CD4-positive, CD25-positive, alpha-beta regulatory T cell (primary cell): ENCODE measurements around the gene SHC1. TPM values are rescaled to one million over a fixed set of nuclear protein-coding genes. Genes with fewer than 3 reads are reported as not detected.

ENCODE experiments used
- ATAC-seq, 2 donors: fragments of 150-1000 bp; cut with Tn5 transposase; one replicate each; pipeline ENCODE4 v1.10.0; 2021; ENCODE audit warnings: low read depth in 2 of 2, moderate number of reproducible peaks in 2 of 2, moderate library complexity in 1 of 2
- DNase-seq, 3 donors: peaks; one replicate each; pipeline versions ENCODE4 v3.0.0 to v3.0.0-alpha.2; 2012 to 2022; ENCODE audit warnings: mixed read lengths in 1 of 3
- H3K27ac ChIP-seq: one replicate; pipeline ENCODE4 v1.7.0; 2013; ENCODE audit warnings: mild to moderate bottlenecking, low read length; ENCODE audit not compliant: insufficient read depth, poor library complexity, severe bottlenecking
- H3K27me3 ChIP-seq: one replicate; pipeline ENCODE4 v1.7.0; 2013; ENCODE audit warnings: low read length; ENCODE audit not compliant: control insufficient read depth, insufficient read depth
- H3K36me3 ChIP-seq: one replicate; pipeline ENCODE4 v1.7.0; 2013; ENCODE audit warnings: mild to moderate bottlenecking, low read length, moderate library complexity; ENCODE audit not compliant: control insufficient read depth, insufficient read depth
- H3K4me1 ChIP-seq: 2 replicates; pipeline ENCODE4 v1.7.0; 2013; ENCODE audit warnings: mild to moderate bottlenecking, low read length; ENCODE audit not compliant: insufficient read depth, control insufficient read depth, poor library complexity, severe bottlenecking
- H3K4me3 ChIP-seq: one replicate; pipeline ENCODE4 v1.7.0; 2013; ENCODE audit warnings: low read depth, mild to moderate bottlenecking, low read length, moderate library complexity
- H3K9me3 ChIP-seq, 2 experiments: 1 replicate in 1 of 2; 2 replicates in 1 of 2; pipeline ENCODE4 v1.7.0; 2013; ENCODE audit warnings: low read length in 2 of 2, mild to moderate bottlenecking in 1 of 2, moderate library complexity in 1 of 2; ENCODE audit not compliant: control insufficient read depth in 2 of 2
- H3K27ac Mint-ChIP-seq, 3 donors: one replicate each; pipeline ENCODE4 v1.8.0; 2020 to 2022; ENCODE audit warnings: mild to moderate bottlenecking in 3 of 3, mixed read lengths in 3 of 3, moderate library complexity in 2 of 3
- H3K27me3 Mint-ChIP-seq: one replicate; pipeline ENCODE4 v1.8.0; 2022; ENCODE audit warnings: mild to moderate bottlenecking, mixed read lengths
- H3K36me3 Mint-ChIP-seq: one replicate; pipeline ENCODE4 v1.8.0; 2020; ENCODE audit warnings: mixed read lengths
- H3K4me1 Mint-ChIP-seq, 4 donors: one replicate each; pipeline ENCODE4 v1.8.0; 2020 to 2022; ENCODE audit warnings: mixed read lengths in 4 of 4, mild to moderate bottlenecking in 1 of 4
- H3K4me3 Mint-ChIP-seq, 4 donors: one replicate each; pipeline ENCODE4 v1.8.0; 2020 to 2022; ENCODE audit warnings: mild to moderate bottlenecking in 4 of 4, mixed read lengths in 4 of 4, moderate library complexity in 3 of 4
- H3K9me3 Mint-ChIP-seq, 7 donors: one replicate each; pipeline ENCODE4 v1.8.0; 2020 to 2022; ENCODE audit warnings: mixed read lengths in 7 of 7, mild to moderate bottlenecking in 3 of 7, moderate library complexity in 2 of 7
- polyA plus RNA-seq, 4 donors: library from polyadenylated mRNA; unstranded; fragments of 300-500 nt; fragmentation: Illumina TruSeq; gene quantifications; one replicate each; pipeline ENCODE4 v1.2.3, GENCODE V29; 2021
- total RNA-seq: library from RNA; stranded (reverse); gene quantifications from one replicate; pipeline ENCODE4 v1.2.3, GENCODE V29; 2022

Gene SHC1
- total and polyA plus RNA-seq, 5 donors from 2014 or later = 27.0 to 71.3 (median 31.6) TPM

- no peaks in the 10 kb centered on the region for H3K9me3 ChIP-seq
- Mint-ChIP-seq H3K27ac (peak overlapping the region; percentile 62 to 73 (median 69)), H3K4me1 (peaks cover 16 to 84% (median 49%) of the 10 kb centered on the region in 4 donors), H3K27me3 (no peaks in the 10 kb centered on the region), H3K36me3 (peaks cover 8% of the 10 kb centered on the region), H3K9me3 (no peaks in the 10 kb centered on the region), H3K4me3 (peak overlapping the region; percentile 74 to 95 (median 92))
- peak overlapping the region; percentile 84 for H3K27ac ChIP-seq
- DNase-seq = no peak
- H3K27me3 ChIP-seq = no peaks in the 10 kb centered on the region
- H3K36me3 ChIP-seq = peaks cover 14% of the 10 kb centered on the region
- H3K4me1 ChIP-seq = peaks cover 100% of the 10 kb centered on the region
- no peak overlapping the region for H3K4me3 ChIP-seq
- ATAC-seq = no peak
Observed at GRCh38 chr1:155011004-155011416, 40.5 kb upstream of the SHC1 start.

- Mint-ChIP-seq H3K27me3 (no peaks in the 10 kb centered on the region), H3K9me3 (no peaks in the 10 kb centered on the region), H3K27ac (peak overlapping the region; percentile 91 to 94 (median 93)), H3K4me1 (peaks cover 17 to 84% (median 47%) of the 10 kb centered on the region in 4 donors), H3K36me3 (peaks cover 5% of the 10 kb centered on the region), H3K4me3 (peak overlapping the region; percentile 94 to 99 (median 94))
- Histone ChIP-seq H3K36me3 (peaks cover 12% of the 10 kb centered on the region), H3K9me3 (no peaks in the 10 kb centered on the region), H3K27ac (peak overlapping the region; percentile 84), H3K4me1 (peaks cover 100% of the 10 kb centered on the region), H3K4me3 (peak overlapping the region; percentile 86), H3K27me3 (no peaks in the 10 kb centered on the region)
- no peak for ATAC-seq
- peak in 1 of 3 donors; percentile 48 for DNase-seq
Observed at GRCh38 chr1:155010211-155010918, 39.8 kb upstream of the SHC1 start.

GRCh38 chr1:155009742-155010141, 39.2 kb upstream of the SHC1 start:
- H3K27me3 ChIP-seq = no peaks in the 10 kb centered on the region
- Mint-ChIP-seq H3K4me3 (peak overlapping the region; percentile 94 to 99 (median 94)), H3K36me3 (peaks cover 5% of the 10 kb centered on the region), H3K9me3 (no peaks in the 10 kb centered on the region), H3K27ac (peak overlapping the region; percentile 91 to 94 (median 93)), H3K4me1 (peaks cover 17 to 86% (median 49%) of the 10 kb centered on the region in 4 donors), H3K27me3 (no peaks in the 10 kb centered on the region)
- H3K9me3 ChIP-seq = no peaks in the 10 kb centered on the region
- H3K4me3 ChIP-seq = peak overlapping the region; percentile 86
- DNase-seq = no peak
- H3K27ac ChIP-seq = peak overlapping the region; percentile 84
- ATAC-seq = no peak
- H3K4me1 ChIP-seq = peaks cover 100% of the 10 kb centered on the region
- H3K36me3 ChIP-seq = peaks cover 9% of the 10 kb centered on the region

- H3K9me3 ChIP-seq = no peaks in the 10 kb centered on the region
- H3K4me3 Mint-ChIP-seq = peak overlapping the region; percentile 94 to 99 (median 94)
- H3K4me1 ChIP-seq = peaks cover 100% of the 10 kb centered on the region
- H3K36me3 ChIP-seq = peaks cover 4% of the 10 kb centered on the region
- ATAC-seq (no peak), DNase-seq (peak in 1 of 3 donors; percentile 61)
- H3K9me3 Mint-ChIP-seq = no peaks in the 10 kb centered on the region
- H3K27ac Mint-ChIP-seq = peak overlapping the region; percentile 91 to 97 (median 96)
- H3K4me3 ChIP-seq = peak overlapping the region; percentile 86
- peaks cover 17 to 87% (median 49%) of the 10 kb centered on the region in 4 donors for H3K4me1 Mint-ChIP-seq
- H3K27me3 Mint-ChIP-seq = no peaks in the 10 kb centered on the region
- H3K36me3 Mint-ChIP-seq = peaks cover 5% of the 10 kb centered on the region
- no peaks in the 10 kb centered on the region for H3K27me3 ChIP-seq
- H3K27ac ChIP-seq = peak overlapping the region; percentile 84
Observed at GRCh38 chr1:155009221-155009711, 38.7 kb upstream of the SHC1 start.

- Mint-ChIP-seq H3K4me1 (peaks cover 17 to 84% (median 45%) of the 10 kb centered on the region in 4 donors), H3K27ac (peak overlapping the region; percentile 59 to 97 (median 91)), H3K36me3 (peaks cover 5% of the 10 kb centered on the region), H3K27me3 (no peaks in the 10 kb centered on the region), H3K4me3 (peak overlapping the region; percentile 94 to 99 (median 94)), H3K9me3 (no peaks in the 10 kb centered on the region)
- ATAC-seq (no peak), DNase-seq (peak in 1 of 3 donors; percentile 81)
- Histone ChIP-seq H3K27me3 (no peaks in the 10 kb centered on the region), H3K4me3 (peak overlapping the region; percentile 73), H3K36me3 (no peaks in the 10 kb centered on the region), H3K4me1 (peaks cover 97% of the 10 kb centered on the region), H3K9me3 (no peaks in the 10 kb centered on the region), H3K27ac (peak overlapping the region; percentile 84)
Observed at GRCh38 chr1:155008015-155008941, 37.7 kb upstream of the SHC1 start.

- Histone ChIP-seq H3K4me3 (peak overlapping the region; percentile 44), H3K27me3 (no peaks in the 10 kb centered on the region), H3K4me1 (peaks cover 94% of the 10 kb centered on the region), H3K9me3 (no peaks in the 10 kb centered on the region), H3K36me3 (no peaks in the 10 kb centered on the region), H3K27ac (peak overlapping the region; percentile 84)
- ATAC-seq (no peak), DNase-seq (no peak)
- H3K4me3 Mint-ChIP-seq = peak overlapping the region; percentile 72 to 99 (median 84)
- no peaks in the 10 kb centered on the region for H3K9me3 Mint-ChIP-seq
- peaks cover 5% of the 10 kb centered on the region for H3K36me3 Mint-ChIP-seq
- no peaks in the 10 kb centered on the region for H3K27me3 Mint-ChIP-seq
- peaks cover 11 to 74% (median 36%) of the 10 kb centered on the region in 4 donors for H3K4me1 Mint-ChIP-seq
- H3K27ac Mint-ChIP-seq = peak overlapping the region; percentile 63 to 91 (median 83)
Observed at GRCh38 chr1:155007251-155007828, 36.8 kb upstream of the SHC1 start.

GRCh38 chr1:155006601-155007101, 36.1 kb upstream of the SHC1 start:
- peak overlapping the region; percentile 44 for H3K4me3 ChIP-seq
- H3K27ac ChIP-seq = peak overlapping the region; percentile 84
- peak; percentile 25 for ATAC-seq
- Mint-ChIP-seq H3K4me3 (peak overlapping the region; percentile 72 to 99 (median 89)), H3K9me3 (no peaks in the 10 kb centered on the region), H3K36me3 (peaks cover 5% of the 10 kb centered on the region), H3K27me3 (no peaks in the 10 kb centered on the region), H3K4me1 (peaks cover 11 to 68% (median 31%) of the 10 kb centered on the region in 4 donors), H3K27ac (peak overlapping the region; percentile 83 to 97 (median 91))
- DNase-seq = peak; percentile 22 to 72 (median 51)
- H3K27me3 ChIP-seq = no peaks in the 10 kb centered on the region
- peaks cover 89% of the 10 kb centered on the region for H3K4me1 ChIP-seq
- no peaks in the 10 kb centered on the region for H3K36me3 ChIP-seq
- no peaks in the 10 kb centered on the region for H3K9me3 ChIP-seq
